Panc1 (cell line): Measurements from ENCODE around the gene MAGEF1. TPM values are rescaled to one million over a fixed set of nuclear protein-coding genes. Genes with fewer than 3 reads are reported as not detected.

ENCODE experiments used
- ATAC-seq: fragments of 200-7000 bp; cut with Tn5 transposase; 2 replicates; pipeline ENCODE4 v1.9.1; 2020; ENCODE audit warnings: mild to moderate bottlenecking, moderate library complexity
- BruUV-seq: library from RNA; stranded (reverse); fragments of 400-500 nt; replicated peaks from 2 replicates; lab custom pipeline; 2021; lab: Mats Ljungman, UMichigan
- CTCF ChIA-PET: fragments of 300-600 bp; sonication (Branson Sonifier 250); formaldehyde crosslinking; loops from one replicate; lab custom pipeline; 2022; ENCODE audit warnings: antibody characterized with exemption; lab: Charles Lee
- POLR2A ChIA-PET: fragments of 300-600 bp; sonication (Branson Sonifier 250); formaldehyde crosslinking; loops from one replicate; lab custom pipeline; 2022; ENCODE audit warnings: antibody characterized with exemption; lab: Charles Lee
- DNase-seq: peaks from one replicate; pipeline ENCODE4 v3.0.0-alpha.2; 2010; ENCODE audit warnings: low read depth, low spot score
- H3K27ac ChIP-seq: 2 replicates; pipeline ENCODE4 v1.5.1; 2011; ENCODE audit warnings: mild to moderate bottlenecking, low read length, inconsistent platforms
- H3K27me3 ChIP-seq: fragments of 200-500 bp; sonication (Bioruptor generic); 2 replicates; pipeline ENCODE4 v1.6.0; 2014; ENCODE audit warnings: low read length, inconsistent platforms; ENCODE audit not compliant: control insufficient read depth, insufficient read depth
- H3K36me3 ChIP-seq: fragments of 200-500 bp; sonication (Bioruptor generic); 2 replicates; pipeline ENCODE4 v1.5.1; 2014; ENCODE audit warnings: inconsistent platforms, mild to moderate bottlenecking, low read length, moderate library complexity; ENCODE audit not compliant: control insufficient read depth, insufficient read depth
- H3K4me1 ChIP-seq: 2 replicates; pipeline ENCODE4 v1.5.1; 2011; ENCODE audit warnings: inconsistent platforms, mild to moderate bottlenecking, low read length, moderate library complexity; ENCODE audit not compliant: control insufficient read depth, insufficient read depth
- H3K4me3 ChIP-seq, 2 experiments: 2 replicates each; pipeline ENCODE4 v1.5.1; 2011 to 2012; ENCODE audit warnings: low read depth in 2 of 2, low read length in 2 of 2, mild to moderate bottlenecking in 2 of 2, inconsistent platforms in 1 of 2, moderate library complexity in 1 of 2
- H3K9me3 ChIP-seq: fragments of 200-500 bp; sonication (Bioruptor generic); 2 replicates; pipeline ENCODE4 v1.5.1; 2014; ENCODE audit warnings: low read depth, mild to moderate bottlenecking, inconsistent platforms, low read length, moderate library complexity; ENCODE audit not compliant: control insufficient read depth, insufficient read depth
- POLR2AphosphoS5 ChIP-seq: IDR thresholded peaks from 2 replicates; pipeline ENCODE4 v1.6.1; 2012; ENCODE audit warnings: mild to moderate bottlenecking, low read depth, low read length, moderate library complexity
- SIN3A ChIP-seq: IDR thresholded peaks from 2 replicates; pipeline ENCODE4 v1.6.1; 2012; ENCODE audit warnings: low read depth, mild to moderate bottlenecking, low read length, moderate library complexity, borderline replicate concordance; ENCODE audit not compliant: insufficient read depth
- TCF7L2 ChIP-seq: IDR thresholded peaks from 2 replicates; pipeline ENCODE4 v1.6.1; 2011; ENCODE audit warnings: mild to moderate bottlenecking, low read depth, low read length, inconsistent platforms
- in situ Hi-C: cut with HindIII; loops from 2 replicates; pipeline ENCODE4 v1.10.0; 2016; ENCODE audit warnings: low sequenced_read_pairs, low pct_unique_long_range_greater_than_20kb
- intact Hi-C: fragments of 100-400 bp; cut with micrococcal nuclease; formaldehyde crosslinking; loops from one replicate; pipeline ENCODE4 v1.10.0; 2022; ENCODE audit not compliant: unreplicated experiment
- total RNA-seq: library from RNA; stranded (reverse); gene quantifications from one replicate; pipeline ENCODE4 v1.2.1, GENCODE V29; 2021; ENCODE audit not compliant: unreplicated experiment
- TF ChIP-seq, protein P1 (sequence below): fragments of 450-650 bp; IDR thresholded peaks from 2 replicates; pipeline ENCODE4 v1.5.1; 2017; ENCODE audit warnings: mild to moderate bottlenecking
- TF ChIP-seq, protein P2 (sequence below), 2 experiments: IDR thresholded peaks; 2 replicates each; pipeline ENCODE4 v1.6.1; 2011 to 2012; ENCODE audit warnings: low read depth in 2 of 2, control low read depth in 1 of 2, low read length in 1 of 2, mild to moderate bottlenecking in 1 of 2, moderate library complexity in 1 of 2; ENCODE audit not compliant: insufficient read depth in 1 of 2

The MAGEF1 gene
- total RNA-seq, 1 experiment from 2014 or later, result 27.7 TPM

DNA sequence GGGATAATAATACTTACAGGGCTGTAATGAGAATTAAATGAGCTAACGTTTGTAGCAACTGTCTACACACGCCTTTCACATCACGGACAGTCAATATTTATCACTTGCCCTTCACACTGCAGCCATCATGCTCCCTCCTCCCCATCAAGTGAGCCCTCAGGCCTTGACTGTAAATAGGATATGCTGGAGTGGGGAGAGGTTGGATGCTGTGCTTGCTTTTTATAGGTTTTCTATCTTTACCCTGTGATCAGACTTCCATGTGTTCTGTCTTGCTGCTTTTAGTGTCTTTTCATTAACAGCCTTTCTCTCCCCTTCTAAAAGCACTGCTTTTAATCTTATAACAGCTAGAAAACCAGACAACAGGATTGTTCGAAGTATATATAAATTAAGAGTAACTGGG lies 12.8 kb upstream of the MAGEF1 start:
- intact Hi-C loops, result no loop called here
- TF ChIP-seq TCF7L2 (no peak), SIN3A (no peak), POLR2AphosphoS5 (no peak)
- TF ChIP-seq, protein P1, sequence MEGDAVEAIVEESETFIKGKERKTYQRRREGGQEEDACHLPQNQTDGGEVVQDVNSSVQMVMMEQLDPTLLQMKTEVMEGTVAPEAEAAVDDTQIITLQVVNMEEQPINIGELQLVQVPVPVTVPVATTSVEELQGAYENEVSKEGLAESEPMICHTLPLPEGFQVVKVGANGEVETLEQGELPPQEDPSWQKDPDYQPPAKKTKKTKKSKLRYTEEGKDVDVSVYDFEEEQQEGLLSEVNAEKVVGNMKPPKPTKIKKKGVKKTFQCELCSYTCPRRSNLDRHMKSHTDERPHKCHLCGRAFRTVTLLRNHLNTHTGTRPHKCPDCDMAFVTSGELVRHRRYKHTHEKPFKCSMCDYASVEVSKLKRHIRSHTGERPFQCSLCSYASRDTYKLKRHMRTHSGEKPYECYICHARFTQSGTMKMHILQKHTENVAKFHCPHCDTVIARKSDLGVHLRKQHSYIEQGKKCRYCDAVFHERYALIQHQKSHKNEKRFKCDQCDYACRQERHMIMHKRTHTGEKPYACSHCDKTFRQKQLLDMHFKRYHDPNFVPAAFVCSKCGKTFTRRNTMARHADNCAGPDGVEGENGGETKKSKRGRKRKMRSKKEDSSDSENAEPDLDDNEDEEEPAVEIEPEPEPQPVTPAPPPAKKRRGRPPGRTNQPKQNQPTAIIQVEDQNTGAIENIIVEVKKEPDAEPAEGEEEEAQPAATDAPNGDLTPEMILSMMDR, result no peak
- TF ChIP-seq, protein P2, sequence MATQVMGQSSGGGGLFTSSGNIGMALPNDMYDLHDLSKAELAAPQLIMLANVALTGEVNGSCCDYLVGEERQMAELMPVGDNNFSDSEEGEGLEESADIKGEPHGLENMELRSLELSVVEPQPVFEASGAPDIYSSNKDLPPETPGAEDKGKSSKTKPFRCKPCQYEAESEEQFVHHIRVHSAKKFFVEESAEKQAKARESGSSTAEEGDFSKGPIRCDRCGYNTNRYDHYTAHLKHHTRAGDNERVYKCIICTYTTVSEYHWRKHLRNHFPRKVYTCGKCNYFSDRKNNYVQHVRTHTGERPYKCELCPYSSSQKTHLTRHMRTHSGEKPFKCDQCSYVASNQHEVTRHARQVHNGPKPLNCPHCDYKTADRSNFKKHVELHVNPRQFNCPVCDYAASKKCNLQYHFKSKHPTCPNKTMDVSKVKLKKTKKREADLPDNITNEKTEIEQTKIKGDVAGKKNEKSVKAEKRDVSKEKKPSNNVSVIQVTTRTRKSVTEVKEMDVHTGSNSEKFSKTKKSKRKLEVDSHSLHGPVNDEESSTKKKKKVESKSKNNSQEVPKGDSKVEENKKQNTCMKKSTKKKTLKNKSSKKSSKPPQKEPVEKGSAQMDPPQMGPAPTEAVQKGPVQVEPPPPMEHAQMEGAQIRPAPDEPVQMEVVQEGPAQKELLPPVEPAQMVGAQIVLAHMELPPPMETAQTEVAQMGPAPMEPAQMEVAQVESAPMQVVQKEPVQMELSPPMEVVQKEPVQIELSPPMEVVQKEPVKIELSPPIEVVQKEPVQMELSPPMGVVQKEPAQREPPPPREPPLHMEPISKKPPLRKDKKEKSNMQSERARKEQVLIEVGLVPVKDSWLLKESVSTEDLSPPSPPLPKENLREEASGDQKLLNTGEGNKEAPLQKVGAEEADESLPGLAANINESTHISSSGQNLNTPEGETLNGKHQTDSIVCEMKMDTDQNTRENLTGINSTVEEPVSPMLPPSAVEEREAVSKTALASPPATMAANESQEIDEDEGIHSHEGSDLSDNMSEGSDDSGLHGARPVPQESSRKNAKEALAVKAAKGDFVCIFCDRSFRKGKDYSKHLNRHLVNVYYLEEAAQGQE (IDR thresholded peaks at IDR 0.05; ENCODE audit: insufficient read depth in 1 of 2, low read depth in 2 of 2, low read length in 1 of 2), result no peak
- DNase-seq, result no peak
- Histone ChIP-seq H3K27me3 (no peaks in the 10 kb centered on the region; the same call in 1 of the 2 replicates), H3K36me3 (no peaks in the 10 kb centered on the region), H3K4me1 (no peaks in the 10 kb centered on the region), H3K9me3 (no peaks in the 10 kb centered on the region), H3K4me3 (no peak overlapping the region), H3K27ac (no peak overlapping the region)
- in situ Hi-C loops, result no loop called here
- no TSS peak for BruUV-seq
- no peak for ATAC-seq
- ChIA-PET CTCF (interaction anchor here (0.5 kb wide), 1 partner anchor 1639 kb away, joined by 7 read pairs; no protein-coding TSS in a partner anchor), POLR2A (no interaction called here)

DNA sequence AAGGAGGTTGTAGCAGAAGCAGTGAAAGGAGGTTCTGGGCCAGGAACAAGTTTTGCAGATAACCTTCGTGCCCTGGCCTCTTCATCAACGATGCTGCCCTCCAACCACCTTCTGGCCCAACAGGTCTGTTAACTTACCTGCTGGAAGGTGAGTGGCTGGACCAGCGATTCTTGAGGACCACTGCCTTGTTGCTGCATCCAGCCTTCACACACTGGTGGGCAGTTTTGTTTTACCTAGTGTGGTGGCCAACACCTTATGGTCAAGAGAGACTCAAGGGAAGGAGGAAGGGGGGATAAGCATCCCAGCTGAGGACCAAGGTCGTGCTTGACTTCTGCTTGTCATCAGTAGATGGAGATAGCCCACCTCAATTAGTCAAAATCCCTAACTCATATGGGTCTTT lies 7.8 kb upstream of the MAGEF1 start:
- TF ChIP-seq, protein P1, result no peak
- TF ChIP-seq, protein P2 (IDR thresholded peaks at IDR 0.05; ENCODE audit: insufficient read depth in 1 of 2, low read depth in 2 of 2, low read length in 1 of 2), result no peak
- no peak for DNase-seq
- ATAC-seq, result no peak
- Histone ChIP-seq H3K4me1 (no peaks in the 10 kb centered on the region), H3K36me3 (no peaks in the 10 kb centered on the region), H3K27me3 (no peaks in the 10 kb centered on the region), H3K27ac (no peak overlapping the region), H3K4me3 (no peak overlapping the region), H3K9me3 (no peaks in the 10 kb centered on the region)
- in situ Hi-C loops, result no loop called here
- intact Hi-C loops, result no loop called here
- BruUV-seq, result no TSS peak
- POLR2A ChIA-PET, result no interaction called here
- CTCF ChIA-PET, result no interaction called here
